AG09309 (cell line): ENCODE data around the gene SCN2B.

ENCODE experiments used
- DNase-seq: peaks from one replicate; pipeline ENCODE4 v3.0.0-alpha.2; 2010; ENCODE audit warnings: low read depth
- H3K4me3 ChIP-seq: 2 replicates; pipeline ENCODE4 v1.5.1; 2011; ENCODE audit warnings: mild to moderate bottlenecking, low read depth, low read length, moderate library complexity; ENCODE audit not compliant: control insufficient read depth
- TF ChIP-seq, protein P1 (sequence below): IDR thresholded peaks from 2 replicates; pipeline ENCODE4 v1.5.1; 2011; ENCODE audit warnings: mild to moderate bottlenecking, low read depth, low read length, inconsistent platforms; ENCODE audit not compliant: insufficient read depth, control insufficient read depth; ENCODE audit errors: missing control alignments

Gene SCN2B, protein sequence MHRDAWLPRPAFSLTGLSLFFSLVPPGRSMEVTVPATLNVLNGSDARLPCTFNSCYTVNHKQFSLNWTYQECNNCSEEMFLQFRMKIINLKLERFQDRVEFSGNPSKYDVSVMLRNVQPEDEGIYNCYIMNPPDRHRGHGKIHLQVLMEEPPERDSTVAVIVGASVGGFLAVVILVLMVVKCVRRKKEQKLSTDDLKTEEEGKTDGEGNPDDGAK

DNA sequence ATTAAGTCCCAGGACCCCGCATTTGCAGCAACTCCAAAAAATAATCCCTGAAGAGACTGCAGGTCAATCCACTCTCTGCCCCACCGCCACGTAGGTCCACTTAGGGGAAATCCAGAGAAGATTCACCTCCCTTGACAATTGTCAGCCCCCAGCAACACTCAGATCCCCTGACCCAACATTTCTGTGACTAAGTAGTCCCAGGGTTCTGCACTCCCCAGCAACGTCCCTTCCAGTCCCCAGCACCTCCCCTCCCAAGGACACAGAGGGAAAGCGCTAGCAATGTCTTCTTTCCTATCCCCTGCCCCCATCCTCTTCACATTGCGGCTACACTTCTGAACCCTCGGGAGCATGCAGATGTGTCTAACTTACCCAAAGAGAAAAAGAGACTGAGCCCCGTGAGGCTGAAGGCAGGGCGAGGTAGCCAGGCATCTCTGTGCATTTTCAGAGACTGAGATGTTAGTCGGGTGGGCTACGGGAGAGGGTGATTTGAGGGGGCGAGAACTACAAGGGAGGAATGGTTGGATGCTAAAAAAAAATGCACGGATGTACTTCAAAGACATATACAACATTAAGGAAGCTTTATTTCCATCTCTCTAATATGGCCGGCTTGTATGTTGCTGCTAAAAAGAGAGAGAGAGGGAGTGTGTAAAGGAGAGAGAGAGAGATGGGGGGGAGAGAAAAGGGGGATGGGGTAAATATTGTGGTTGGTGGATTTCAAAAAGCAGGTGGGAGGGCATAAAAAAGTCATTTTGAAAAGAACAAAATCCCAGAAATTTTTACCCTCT, at the start of gene SCN2B:
Gene SCN2B (minus strand): TSS at position 647 of the 785 bp plus-strand sequence. CDS start 208 bp downstream, at position 439.
- TF ChIP-seq, protein P1, sequence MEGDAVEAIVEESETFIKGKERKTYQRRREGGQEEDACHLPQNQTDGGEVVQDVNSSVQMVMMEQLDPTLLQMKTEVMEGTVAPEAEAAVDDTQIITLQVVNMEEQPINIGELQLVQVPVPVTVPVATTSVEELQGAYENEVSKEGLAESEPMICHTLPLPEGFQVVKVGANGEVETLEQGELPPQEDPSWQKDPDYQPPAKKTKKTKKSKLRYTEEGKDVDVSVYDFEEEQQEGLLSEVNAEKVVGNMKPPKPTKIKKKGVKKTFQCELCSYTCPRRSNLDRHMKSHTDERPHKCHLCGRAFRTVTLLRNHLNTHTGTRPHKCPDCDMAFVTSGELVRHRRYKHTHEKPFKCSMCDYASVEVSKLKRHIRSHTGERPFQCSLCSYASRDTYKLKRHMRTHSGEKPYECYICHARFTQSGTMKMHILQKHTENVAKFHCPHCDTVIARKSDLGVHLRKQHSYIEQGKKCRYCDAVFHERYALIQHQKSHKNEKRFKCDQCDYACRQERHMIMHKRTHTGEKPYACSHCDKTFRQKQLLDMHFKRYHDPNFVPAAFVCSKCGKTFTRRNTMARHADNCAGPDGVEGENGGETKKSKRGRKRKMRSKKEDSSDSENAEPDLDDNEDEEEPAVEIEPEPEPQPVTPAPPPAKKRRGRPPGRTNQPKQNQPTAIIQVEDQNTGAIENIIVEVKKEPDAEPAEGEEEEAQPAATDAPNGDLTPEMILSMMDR = no peak
- no peak for DNase-seq
- no peak within 1 kb of the TSS for H3K4me3 ChIP-seq

DNA sequence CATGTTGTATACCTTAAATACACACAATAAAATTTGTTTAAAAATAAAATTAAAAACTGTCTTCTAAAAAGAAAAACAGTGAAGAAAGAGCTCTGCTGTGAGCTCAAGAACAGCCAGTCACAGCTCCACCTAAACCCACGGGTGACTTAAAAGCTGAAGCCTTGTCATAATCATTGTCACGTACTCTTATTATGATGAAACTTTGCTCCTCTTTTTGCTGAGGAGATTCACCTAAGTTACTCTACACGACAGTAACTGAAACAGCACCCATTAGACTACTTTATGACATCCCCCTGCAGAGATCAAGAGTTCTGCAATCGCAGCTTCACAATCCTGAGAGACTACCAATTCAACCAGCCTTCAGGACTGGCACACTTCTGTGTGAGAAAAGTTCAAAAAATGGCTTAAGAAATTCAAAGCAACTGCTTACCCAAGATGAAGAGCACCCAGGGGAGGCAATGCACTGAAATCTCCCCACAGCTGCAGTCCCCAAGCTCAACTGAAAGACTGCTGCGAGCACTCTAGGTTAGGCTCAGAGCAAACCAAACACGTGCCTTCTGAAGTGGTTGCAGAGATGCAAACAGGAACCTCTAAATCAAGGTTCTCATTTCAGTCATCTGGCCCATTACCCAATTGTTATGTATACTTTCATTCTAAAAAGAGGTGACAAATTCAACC, 48.2 kb upstream of the SCN2B start, which contains the start of gene JAML:
Gene JAML (minus strand): TSS at position 501 of the 678 bp plus-strand sequence. CDS start 10,145 bp downstream, outside the sequence.
- no peak within 1 kb of the TSS for H3K4me3 ChIP-seq
- no peak for DNase-seq
- TF ChIP-seq, protein P1 = no peak

DNA sequence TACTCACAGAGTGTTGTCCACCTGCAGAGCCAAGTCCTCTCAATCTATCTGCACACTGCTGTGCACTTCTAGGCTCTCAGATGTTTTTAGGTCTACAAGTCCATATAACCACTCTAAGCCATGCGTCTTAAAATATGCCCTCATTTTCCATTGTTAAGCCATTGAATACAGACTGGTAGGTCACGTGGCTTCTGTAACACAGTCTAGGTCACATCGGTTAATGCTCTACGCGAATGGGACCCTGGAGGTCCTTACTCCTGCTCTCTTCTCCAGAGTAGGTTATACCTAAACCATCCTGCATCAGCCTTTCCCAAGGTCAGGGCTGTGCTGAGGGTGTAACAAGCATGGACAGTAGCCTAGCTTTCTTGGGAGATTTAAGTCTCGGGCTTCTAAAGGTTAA, 47.6 kb upstream of the SCN2B start:
- no peak overlapping the region for H3K4me3 ChIP-seq

GRCh38 chr11:118223570-118223969, 47.1 kb upstream of the SCN2B start:
- no peak overlapping the region for H3K4me3 ChIP-seq
- DNase-seq = no peak
- TF ChIP-seq, protein P1 = no peak

More for the DNA sequence above, 47.6 kb upstream of the SCN2B start:
- DNase-seq = no peak
- TF ChIP-seq, protein P1 = no peak

DNA sequence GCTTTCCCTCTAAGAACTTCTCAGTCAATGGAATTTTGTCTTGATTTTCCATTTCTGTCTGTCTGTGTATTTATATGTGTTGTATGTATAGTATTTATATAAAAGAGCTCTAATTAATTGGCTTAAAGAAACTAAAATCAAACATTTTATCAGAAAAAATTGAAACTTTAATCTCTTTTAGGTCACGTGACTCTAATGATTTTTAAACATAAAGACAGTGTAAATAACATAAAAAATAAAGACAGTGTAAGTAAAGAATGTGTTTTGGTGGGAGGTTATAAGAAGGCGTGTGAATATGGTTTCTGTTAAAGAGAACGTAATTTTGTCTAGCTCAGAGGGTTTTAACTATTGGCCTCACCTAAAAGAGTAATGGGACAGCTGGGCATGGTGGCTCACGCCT, 46.0 kb upstream of the SCN2B start:
- DNase-seq = no peak
- TF ChIP-seq, protein P1 = no peak
- H3K4me3 ChIP-seq = no peak overlapping the region

GRCh38 chr11:118221419-118221818, 45.0 kb upstream of the SCN2B start:
- no peak for DNase-seq
- TF ChIP-seq, protein P1 = no peak
- no peak overlapping the region for H3K4me3 ChIP-seq
